B cell (primary cell): ENCODE results near the gene TRIO. TPM values are rescaled to one million over a fixed set of nuclear protein-coding genes. Genes with fewer than 3 reads are reported as not detected.

Experiments
- ATAC-seq: fragments of 200-7000 bp; cut with Tn5 transposase; one replicate; pipeline ENCODE4 v1.10.0; 2021; ENCODE audit warnings: low read depth, mild to moderate bottlenecking, moderate number of reproducible peaks, moderate library complexity
- CTCF ChIA-PET: fragments of 350-600 bp; sonication (Branson Sonifier 250); formaldehyde crosslinking; loops from one replicate; lab custom pipeline; 2021; ENCODE audit warnings: antibody characterized with exemption, inconsistent platforms; lab: Charles Lee
- POLR2A ChIA-PET: fragments of 350-600 bp; sonication (Branson Sonifier 250); formaldehyde crosslinking; loops from one replicate; lab custom pipeline; 2021; ENCODE audit warnings: antibody characterized with exemption; lab: Charles Lee
- DNase-seq: peaks from one replicate; pipeline ENCODE4 v3.0.0; 2013
- H2AFZ ChIP-seq: 2 replicates; pipeline ENCODE4 v1.6.1; 2012; ENCODE audit warnings: mild to moderate bottlenecking, low read depth, low read length; ENCODE audit not compliant: insufficient read depth, poor library complexity, severe bottlenecking
- H3K27ac ChIP-seq, 2 donors: 1 replicate in 1 of 2; 2 replicates in 1 of 2; pipeline ENCODE4 v1.5.1; 2012 to 2013; ENCODE audit warnings: low read length in 2 of 2, mild to moderate bottlenecking in 2 of 2, moderate library complexity in 1 of 2
- H3K27me3 ChIP-seq, 4 experiments: fragments of 200-600 bp in 1 of 4; sonication (generic) in 1 of 4; replicated peaks in 1 of 4; 1 replicate in 2 of 4; 2 replicates in 2 of 4; pipeline versions ENCODE4 v1.6.1 to v1.7.0; 2013 to 2016; ENCODE audit warnings: low read length in 3 of 4, mild to moderate bottlenecking in 2 of 4, mixed read lengths in 1 of 4, moderate library complexity in 1 of 4; ENCODE audit not compliant: insufficient read depth in 4 of 4, control insufficient read depth in 3 of 4; ENCODE audit errors: control extremely low read depth in 1 of 4
- H3K36me3 ChIP-seq, 2 experiments: replicated peaks in 1 of 2; 1 replicate in 1 of 2; 2 replicates in 1 of 2; pipeline versions ENCODE4 v1.6.1 to v1.7.1; 2013; ENCODE audit warnings: low read length in 1 of 2; ENCODE audit not compliant: insufficient read depth in 2 of 2, control insufficient read depth in 1 of 2; ENCODE audit errors: control extremely low read depth in 1 of 2, extremely low read depth in 1 of 2
- H3K4me1 ChIP-seq, 2 donors: fragments of 200-600 bp in 1 of 2; sonication (generic) in 1 of 2; 1 replicate in 1 of 2; 2 replicates in 1 of 2; pipeline versions ENCODE4 v1.5.1 to v1.6.1; 2013 to 2017; ENCODE audit warnings: low read length in 2 of 2; ENCODE audit not compliant: control insufficient read depth in 2 of 2, insufficient read depth in 2 of 2
- H3K4me2 ChIP-seq: replicated peaks from 2 replicates; pipeline ENCODE3; 2012; ENCODE audit warnings: mild to moderate bottlenecking, low read depth, low read length; ENCODE audit not compliant: poor library complexity, severe bottlenecking
- H3K4me3 ChIP-seq, 5 experiments: fragments of 200-600 bp in 1 of 5; sonication (generic) in 1 of 5; 1 replicate in 3 of 5; 2 replicates in 2 of 5; pipeline versions ENCODE4 v1.5.1 to v1.7.0; 2011 to 2016; ENCODE audit warnings: low read length in 4 of 5, mild to moderate bottlenecking in 4 of 5, low read depth in 2 of 5, control low read depth in 1 of 5, moderate library complexity in 1 of 5; ENCODE audit not compliant: insufficient read depth in 1 of 5; ENCODE audit errors: control extremely low read depth in 1 of 5, extremely low read depth in 1 of 5
- H3K79me2 ChIP-seq: fragments of 200-600 bp; sonication (generic); one replicate; pipeline ENCODE4 v1.6.0; 2016; ENCODE audit warnings: low read length; ENCODE audit not compliant: control insufficient read depth, insufficient read depth
- H3K9ac ChIP-seq: fragments of 200-600 bp; sonication (generic); 2 replicates; pipeline ENCODE4 v1.6.1; 2017; ENCODE audit warnings: mild to moderate bottlenecking, low read length, moderate library complexity
- H3K9me3 ChIP-seq, 3 donors: one replicate each; pipeline versions ENCODE4 v1.6.1 to v1.7.1; 2013; ENCODE audit warnings: low read length in 2 of 3; ENCODE audit not compliant: control insufficient read depth in 2 of 3, insufficient read depth in 1 of 3; ENCODE audit errors: control extremely low read depth in 1 of 3
- H4K20me1 ChIP-seq: 2 replicates; pipeline ENCODE4 v1.6.0; 2012; ENCODE audit warnings: mild to moderate bottlenecking, low read length; ENCODE audit not compliant: insufficient read depth, control insufficient read depth, poor library complexity, severe bottlenecking
- H3K27ac Mint-ChIP-seq: one replicate; pipeline ENCODE4 v1.8.0; 2021; ENCODE audit warnings: mixed read lengths
- H3K27me3 Mint-ChIP-seq: one replicate; pipeline ENCODE4 v1.8.0; 2021; ENCODE audit warnings: mixed read lengths
- H3K4me1 Mint-ChIP-seq: one replicate; pipeline ENCODE4 v1.8.0; 2021; ENCODE audit warnings: mixed read lengths
- H3K4me3 Mint-ChIP-seq: one replicate; pipeline ENCODE4 v1.8.0; 2021; ENCODE audit warnings: mixed read lengths
- H3K9me3 Mint-ChIP-seq: one replicate; pipeline ENCODE4 v1.8.0; 2022; ENCODE audit warnings: mixed read lengths; ENCODE audit not compliant: insufficient read depth
- EZH2 ChIP-seq: IDR thresholded peaks from 2 replicates; pipeline ENCODE4 v1.6.1; 2012; ENCODE audit warnings: borderline replicate concordance, low read depth, mild to moderate bottlenecking, moderate library complexity, low read length; ENCODE audit not compliant: insufficient read depth, poor library complexity, severe bottlenecking
- WGBS: methylation state at CpG from one replicate; pipeline ENCODE4 v1.1.5; 2013; ENCODE audit warnings: missing lambda C conversion rate; ENCODE audit not compliant: insufficient coverage; 5-methylcytosine and 5-hydroxymethylcytosine counted together
- intact Hi-C: fragments of 100-400 bp; cut with micrococcal nuclease; formaldehyde crosslinking; loops from one replicate; pipeline ENCODE4 v1.10.0; 2022
- polyA plus RNA-seq: library from polyadenylated mRNA; depleted of rRNA; stranded (reverse); fragments of >200 nt; gene quantifications from 2 replicates; pipeline ENCODE4 v1.2.3, GENCODE V29; 2012
- total RNA-seq, 2 donors: library from RNA; stranded (reverse); fragments of 120-200 nt in 1 of 2; gene quantifications; 1 replicate in 1 of 2; 2 replicates in 1 of 2; pipeline versions ENCODE4 v1.2.3 to v1.2.4, GENCODE V29; 2013 to 2022
- TF ChIP-seq, protein P1 (sequence below): fragments of 200-600 bp; IDR thresholded peaks from one replicate; pipeline ENCODE4 v1.8.0; 2022; ENCODE audit warnings: antibody characterized with exemption, mild to moderate bottlenecking

TRIO gene
- total and polyA plus RNA-seq, 2 donors (not counting 1 experiment from before 2014, with no cell fraction given), result 90.5 to 479 TPM

GRCh38 chr5:14460844-14461398 is 317.8 kb downstream of the TRIO start:
- H3K9me3 ChIP-seq, result no peaks in the 10 kb centered on the region
- ATAC-seq (no peak), DNase-seq (no peak)
- Mint-ChIP-seq H3K27ac (no peak overlapping the region), H3K27me3 (no peaks in the 10 kb centered on the region), H3K4me3 (no peak overlapping the region), H3K9me3 (no peaks in the 10 kb centered on the region), H3K4me1 (no peaks in the 10 kb centered on the region)
- ChIA-PET POLR2A (no interaction called here), CTCF (no interaction called here)
- H3K27ac ChIP-seq, result no peak overlapping the region
- peaks cover 0 to 64% of the 10 kb centered on the region in 2 experiments for H3K36me3 ChIP-seq
- no peaks in the 10 kb centered on the region for H3K27me3 ChIP-seq
- WGBS, result 99% methylated on average over 42 of the region's 46 CpGs
- no peaks in the 10 kb centered on the region for H3K79me2 ChIP-seq
- intact Hi-C loops, result no loop called here
- no peak for TF ChIP-seq EZH2
- TF ChIP-seq, protein P1, sequence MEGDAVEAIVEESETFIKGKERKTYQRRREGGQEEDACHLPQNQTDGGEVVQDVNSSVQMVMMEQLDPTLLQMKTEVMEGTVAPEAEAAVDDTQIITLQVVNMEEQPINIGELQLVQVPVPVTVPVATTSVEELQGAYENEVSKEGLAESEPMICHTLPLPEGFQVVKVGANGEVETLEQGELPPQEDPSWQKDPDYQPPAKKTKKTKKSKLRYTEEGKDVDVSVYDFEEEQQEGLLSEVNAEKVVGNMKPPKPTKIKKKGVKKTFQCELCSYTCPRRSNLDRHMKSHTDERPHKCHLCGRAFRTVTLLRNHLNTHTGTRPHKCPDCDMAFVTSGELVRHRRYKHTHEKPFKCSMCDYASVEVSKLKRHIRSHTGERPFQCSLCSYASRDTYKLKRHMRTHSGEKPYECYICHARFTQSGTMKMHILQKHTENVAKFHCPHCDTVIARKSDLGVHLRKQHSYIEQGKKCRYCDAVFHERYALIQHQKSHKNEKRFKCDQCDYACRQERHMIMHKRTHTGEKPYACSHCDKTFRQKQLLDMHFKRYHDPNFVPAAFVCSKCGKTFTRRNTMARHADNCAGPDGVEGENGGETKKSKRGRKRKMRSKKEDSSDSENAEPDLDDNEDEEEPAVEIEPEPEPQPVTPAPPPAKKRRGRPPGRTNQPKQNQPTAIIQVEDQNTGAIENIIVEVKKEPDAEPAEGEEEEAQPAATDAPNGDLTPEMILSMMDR, result no peak
- H3K9ac ChIP-seq, result no peak overlapping the region
- no peaks in the 10 kb centered on the region for H3K4me1 ChIP-seq
- no peak overlapping the region for H3K4me3 ChIP-seq
- H4K20me1 ChIP-seq, result no peaks in the 10 kb centered on the region
- no peak overlapping the region for H3K4me2 ChIP-seq
- H2AFZ ChIP-seq, result no peak overlapping the region

- Mint-ChIP-seq H3K27me3 (no peaks in the 10 kb centered on the region), H3K4me1 (no peaks in the 10 kb centered on the region), H3K27ac (no peak overlapping the region), H3K9me3 (no peaks in the 10 kb centered on the region), H3K4me3 (no peak overlapping the region)
- TF ChIP-seq, protein P1, result no peak
- TF ChIP-seq EZH2, result no peak
- Histone ChIP-seq H3K9ac (no peak overlapping the region), H3K79me2 (no peaks in the 10 kb centered on the region), H3K4me3 (no peak overlapping the region), H3K27ac (no peak overlapping the region), H2AFZ (no peak overlapping the region), H4K20me1 (no peaks in the 10 kb centered on the region), H3K27me3 (no peaks in the 10 kb centered on the region), H3K4me1 (no peaks in the 10 kb centered on the region), H3K4me2 (no peak overlapping the region), H3K9me3 (no peaks in the 10 kb centered on the region), H3K36me3 (peaks cover 0 to 66% of the 10 kb centered on the region in 2 experiments)
- intact Hi-C loops, result no loop called here
- ATAC-seq (no peak), DNase-seq (no peak)
- WGBS, result 82% methylated on average over 7 of the region's 14 CpGs
- ChIA-PET CTCF (interaction anchor here (0.6 kb wide), 1 partner anchor 496 kb away, joined by 3 read pairs; no protein-coding TSS in a partner anchor), POLR2A (no interaction called here)
Measured at GRCh38 chr5:14462681-14463080, 319.5 kb downstream of the TRIO start.
